Testis (tissue), 3 donors: ENCODE results near the gene ABCC4. TPM values are rescaled to one million over a fixed set of nuclear protein-coding genes. Genes with fewer than 3 reads are reported as not detected.

Experiments
- DNase-seq: peaks from one replicate; pipeline ENCODE4 v3.0.0-alpha.2; 2019
- H3K27ac ChIP-seq, 2 donors: fragments of 200-600 bp; sonication (generic); one replicate each; pipeline ENCODE4 v1.5.1; 2019
- H3K27me3 ChIP-seq: fragments of 200-600 bp; sonication (generic); one replicate; pipeline ENCODE4 v1.5.1; 2019
- H3K36me3 ChIP-seq: fragments of 200-600 bp; sonication (generic); one replicate; pipeline ENCODE4 v1.5.1; 2017; ENCODE audit warnings: low read depth; ENCODE audit errors: missing control alignments
- H3K4me1 ChIP-seq: fragments of 200-600 bp; sonication (generic); one replicate; pipeline ENCODE4 v1.5.1; 2019
- H3K4me3 ChIP-seq, 2 donors: fragments of 200-600 bp; sonication (generic); one replicate each; pipeline ENCODE4 v1.5.1; 2017 to 2019
- H3K9me3 ChIP-seq: fragments of 200-600 bp; sonication (generic); one replicate; pipeline ENCODE4 v1.5.1; 2017
- CTCF ChIP-seq, 3 experiments: fragments of 450-650 bp in 2 of 3; fragments of 200-600 bp in 1 of 3; sonication (generic) in 1 of 3; IDR thresholded peaks; one replicate each; pipeline ENCODE4 v1.5.1; 2016 to 2019; ENCODE audit warnings: antibody characterized with exemption in 3 of 3, mild to moderate bottlenecking in 2 of 3, moderate library complexity in 1 of 3
- POLR2A ChIP-seq: fragments of 450-650 bp; IDR thresholded peaks from one replicate; pipeline ENCODE4 v1.6.1; 2017; ENCODE audit warnings: antibody characterized with exemption, mild to moderate bottlenecking, moderate library complexity
- WGBS, 2 donors: methylation state at CpG; one replicate each; pipeline ENCODE4 v1.1.5; 2018; 5-methylcytosine and 5-hydroxymethylcytosine counted together
- intact Hi-C: fragments of 100-400 bp; cut with DNase I; formaldehyde crosslinking; loops from one replicate; pipeline ENCODE4 v1.15.1; 2023; ENCODE audit warnings: low total_unique reads
- polyA plus RNA-seq: library from polyadenylated mRNA; stranded (reverse); fragments of 350-450 nt; fragmentation: Illumina TruSeq; extraction: RNeasy Lipid Tissue Mini Kit (QIAGEN cat#74804); gene quantifications from one replicate; pipeline ENCODE4 v1.2.3, GENCODE V29; 2014; ENCODE audit warnings: low read depth, low replicate concordance; ENCODE audit not compliant: insufficient read depth
- total RNA-seq, 2 donors: library from RNA; depleted of rRNA; stranded (reverse); fragments of >200 nt; gene quantifications; one replicate each; pipeline ENCODE4 v1.2.3, GENCODE V29; 2016

Gene ABCC4
- total and polyA plus RNA-seq, 3 donors from 2014 or later: 11.0 to 23.5 (median 14.9) TPM

- no peak overlapping the region for H3K27ac ChIP-seq
Observed at GRCh38 chr13:95235974-95236373, 65.3 kb downstream of the ABCC4 start.

GRCh38 chr13:95235199-95235756 lies 66.0 kb downstream of the ABCC4 start:
- 77 to 82% methylated on average over 3 of the region's 3 CpGs for WGBS, 2 donors
- H3K27me3 ChIP-seq: no peaks in the 10 kb centered on the region
- no peak for DNase-seq
- H3K4me1 ChIP-seq: no peaks in the 10 kb centered on the region
- TF ChIP-seq POLR2A: no peak
- no peak for TF ChIP-seq CTCF (IDR thresholded peaks at IDR 0.05)
- intact Hi-C loops: no loop called here
- no peak overlapping the region for H3K4me3 ChIP-seq
- no peak overlapping the region for H3K27ac ChIP-seq
- H3K36me3 ChIP-seq: no peaks in the 10 kb centered on the region
- H3K9me3 ChIP-seq: no peaks in the 10 kb centered on the region

More at GRCh38 chr13:95235974-95236373, 65.3 kb downstream of the ABCC4 start:
- no peaks in the 10 kb centered on the region for H3K9me3 ChIP-seq
- 77 to 78% methylated on average over 7 of the region's 7 CpGs for WGBS, 2 donors
- intact Hi-C loops: no loop called here
- no peak overlapping the region for H3K4me3 ChIP-seq
- H3K4me1 ChIP-seq: no peaks in the 10 kb centered on the region
- DNase-seq: no peak
- no peaks in the 10 kb centered on the region for H3K36me3 ChIP-seq
- H3K27me3 ChIP-seq: no peaks in the 10 kb centered on the region
- no peak for TF ChIP-seq POLR2A
- TF ChIP-seq CTCF (IDR thresholded peaks at IDR 0.05): no peak

- H3K4me3 ChIP-seq: no peak overlapping the region
- no peak overlapping the region for H3K27ac ChIP-seq
- WGBS, 2 donors: 89 to 91% methylated on average over 2 of the region's 2 CpGs
- H3K9me3 ChIP-seq: no peaks in the 10 kb centered on the region
- no peak for DNase-seq
- intact Hi-C loops: no loop called here
- no peaks in the 10 kb centered on the region for H3K36me3 ChIP-seq
- no peaks in the 10 kb centered on the region for H3K27me3 ChIP-seq
- no peaks in the 10 kb centered on the region for H3K4me1 ChIP-seq
- TF ChIP-seq CTCF (IDR thresholded peaks at IDR 0.05) (no peak), POLR2A (no peak)
Observed at GRCh38 chr13:95234242-95234641, 67.0 kb downstream of the ABCC4 start.

GRCh38 chr13:95233026-95233635 lies 68.1 kb downstream of the ABCC4 start:
- TF ChIP-seq POLR2A (no peak), CTCF (IDR thresholded peaks at IDR 0.05) (no peak)
- H3K4me3 ChIP-seq: no peak overlapping the region
- H3K9me3 ChIP-seq: no peaks in the 10 kb centered on the region
- H3K4me1 ChIP-seq: no peaks in the 10 kb centered on the region
- no peak overlapping the region for H3K27ac ChIP-seq
- intact Hi-C loops: no loop called here
- no peaks in the 10 kb centered on the region for H3K27me3 ChIP-seq
- 88 to 92% methylated on average over 4 of the region's 4 CpGs for WGBS, 2 donors
- DNase-seq: no peak
- H3K36me3 ChIP-seq: no peaks in the 10 kb centered on the region

- intact Hi-C loops: no loop called here
- 83 to 86% methylated on average over 9 of the region's 9 CpGs for whole genome bisulfite sequencing, 2 donors
- H3K27ac ChIP-seq: no peak overlapping the region
- no peak for DNase-seq
- H3K4me3 ChIP-seq: no peak overlapping the region
- no peaks in the 10 kb centered on the region for H3K4me1 ChIP-seq
- H3K36me3 ChIP-seq: no peaks in the 10 kb centered on the region
- no peaks in the 10 kb centered on the region for H3K9me3 ChIP-seq
- no peaks in the 10 kb centered on the region for H3K27me3 ChIP-seq
- TF ChIP-seq POLR2A (no peak), CTCF (IDR thresholded peaks at IDR 0.05) (no peak)
Observed at GRCh38 chr13:95231393-95231792, 69.9 kb downstream of the ABCC4 start.
